Small intestine (tissue), 16 donors: ENCODE results near the gene ITGAE. TPM values are rescaled to one million over a fixed set of nuclear protein-coding genes. Genes with fewer than 3 reads are reported as not detected.

Experiments
- DNase-seq, 2 donors: peaks; one replicate each; pipeline versions ENCODE4 v3.0.0 to v3.0.0-alpha.2; 2013
- FAIRE-seq: peaks from 2 replicates; lab custom pipeline; 2012; peaks lifted over from hg19 to GRCh38; lab: Jason Lieb, UNC
- H3K27ac ChIP-seq, 3 donors: one replicate each; pipeline ENCODE4 v1.5.1; 2013; ENCODE audit warnings: low read length in 2 of 3, mild to moderate bottlenecking in 2 of 3, control low read depth in 1 of 3, inconsistent platforms in 1 of 3, low read depth in 1 of 3, moderate library complexity in 1 of 3
- H3K27me3 ChIP-seq, 3 donors: one replicate each; pipeline ENCODE4 v1.6.1; 2013; ENCODE audit warnings: low read length in 3 of 3, inconsistent platforms in 1 of 3; ENCODE audit not compliant: control insufficient read depth in 3 of 3, insufficient read depth in 3 of 3
- H3K36me3 ChIP-seq, 3 donors: one replicate each; pipeline ENCODE4 v1.6.1; 2013; ENCODE audit warnings: low read length in 3 of 3, inconsistent platforms in 1 of 3, low read depth in 1 of 3, mild to moderate bottlenecking in 1 of 3, moderate library complexity in 1 of 3; ENCODE audit not compliant: control insufficient read depth in 3 of 3, insufficient read depth in 2 of 3
- H3K4me1 ChIP-seq, 3 donors: one replicate each; pipeline ENCODE4 v1.6.1; 2013; ENCODE audit warnings: low read length in 2 of 3, inconsistent platforms in 1 of 3, low read depth in 1 of 3, mild to moderate bottlenecking in 1 of 3, moderate library complexity in 1 of 3; ENCODE audit not compliant: control insufficient read depth in 3 of 3, insufficient read depth in 2 of 3
- H3K4me3 ChIP-seq, 3 donors: one replicate each; pipeline ENCODE4 v1.5.1; 2013; ENCODE audit warnings: low read length in 3 of 3, control low read depth in 1 of 3, inconsistent platforms in 1 of 3, low read depth in 1 of 3, mild to moderate bottlenecking in 1 of 3, moderate library complexity in 1 of 3
- H3K9me3 ChIP-seq, 2 donors: one replicate each; pipeline ENCODE4 v1.6.1; 2013; ENCODE audit warnings: low read depth in 1 of 2, low read length in 1 of 2; ENCODE audit not compliant: control insufficient read depth in 2 of 2, insufficient read depth in 1 of 2
- WGBS, 3 donors: extraction: QIAGEN DNeasy Blood & Tissue Kit; methylation state at CpG; one replicate each; pipeline ENCODE4 v1.1.7; 2013; 5-methylcytosine and 5-hydroxymethylcytosine counted together
- long read RNA-seq, 10 donors: transcript quantifications; one replicate each; lab custom pipeline, GENCODE V29; 2026
- polyA plus RNA-seq, 4 donors: library from polyadenylated mRNA; stranded (reverse) in 3 of 4; unstranded in 1 of 4; fragments of 200-250 nt in 3 of 4; fragments of 120-200 nt in 1 of 4; gene quantifications; one replicate each; pipeline versions ENCODE4 v1.2.1 to v1.2.3, GENCODE V29; 2013
- donor health status: healthy with polysubstance abuse.
- donor health status: control.
- donor health status: control.
- donor health status: Bipolar disorder and iron deficiency.
- donor health status: healthy.

The ITGAE gene
- polyA plus RNA-seq = 10 to 100 TPM; 39.4 to 57.8 (median 45.1) TPM
- long read RNA-seq, donor 1 = 0 reads
- long read RNA-seq, donor 2, transcript ITGAE-207 (4 exons, 672 nt) = major isoform, 5 of 8 reads
- long read RNA-seq, donor 2, partial matches to known transcripts = 0 of 8 reads
- long read RNA-seq, donor 2, other reads (novel, unspliced or antisense) = 0 of 8 reads
- long read RNA-seq, donor 3, transcript ITGAE-202 (5 exons, 721 nt) = minor isoform, 5 of 46 reads
- long read RNA-seq, donor 3, transcript ITGAE-207 (4 exons, 672 nt) = major isoform, 21 of 46 reads
- long read RNA-seq, donor 3, partial matches to known transcripts = 15 of 46 reads
- long read RNA-seq, donor 3, other reads (novel, unspliced or antisense) = 0 of 46 reads
- long read RNA-seq, donor 4, partial matches to known transcripts = 0 of 1 reads
- long read RNA-seq, donor 4, other reads (novel, unspliced or antisense) = 0 of 1 reads
- long read RNA-seq, donor 5, transcript ITGAE-207 (4 exons, 672 nt) = major isoform, 7 of 13 reads
- long read RNA-seq, donor 5, partial matches to known transcripts = 0 of 13 reads
- long read RNA-seq, donor 5, other reads (novel, unspliced or antisense) = 0 of 13 reads
- long read RNA-seq, donor 6, transcript ITGAE-208 (3 exons, 731 nt) = minor isoform, 5 of 45 reads
- long read RNA-seq, donor 6, transcript ITGAE-202 (5 exons, 721 nt) = minor isoform, 6 of 45 reads
- long read RNA-seq, donor 6, transcript ITGAE-207 (4 exons, 672 nt) = major isoform, 27 of 45 reads
- long read RNA-seq, donor 6, partial matches to known transcripts = 6 of 45 reads
- long read RNA-seq, donor 6, other reads (novel, unspliced or antisense) = 0 of 45 reads
- long read RNA-seq, donor 7, transcript ITGAE-207 (4 exons, 672 nt) = major isoform, 29 of 45 reads
- long read RNA-seq, donor 7, transcript ITGAE-202 (5 exons, 721 nt) = minor isoform, 5 of 45 reads
- long read RNA-seq, donor 7, partial matches to known transcripts = 9 of 45 reads
- long read RNA-seq, donor 7, other reads (novel, unspliced or antisense) = 0 of 45 reads
- long read RNA-seq, donor 8, transcript ITGAE-207 (4 exons, 672 nt) = major isoform, 5 of 5 reads
- long read RNA-seq, donor 8, partial matches to known transcripts = 0 of 5 reads
- long read RNA-seq, donor 8, other reads (novel, unspliced or antisense) = 0 of 5 reads
- long read RNA-seq, donor 9, transcript ITGAE-207 (4 exons, 672 nt) = major isoform, 8 of 9 reads
- long read RNA-seq, donor 9, partial matches to known transcripts = 0 of 9 reads
- long read RNA-seq, donor 9, other reads (novel, unspliced or antisense) = 0 of 9 reads
- long read RNA-seq, donor 10, transcript ITGAE-207 (4 exons, 672 nt) = major isoform, 26 of 48 reads
- long read RNA-seq, donor 10, partial matches to known transcripts = 16 of 48 reads
- long read RNA-seq, donor 10, other reads (novel, unspliced or antisense) = 0 of 48 reads

GRCh38 chr17:3800362-3801271 lies at the start of gene ITGAE:
Gene ITGAE, minus strand, starts transcription at chr17:3801188. Its CDS starts 44 bp downstream, at chr17:3801144.
- FAIRE-seq (no peak), DNase-seq (peak in 1 of 2 donors; percentile 32)
- 65 to 81% (median 68%) methylated on average over 17 of the region's 17 CpGs for WGBS, 3 donors
- H3K27ac ChIP-seq = peak within 1 kb of the TSS in 2 of 3 donors; percentile 11 to 42
- H3K4me3 ChIP-seq = peak within 1 kb of the TSS in 1 of 3 donors; percentile 53
- H3K4me1 ChIP-seq = peaks cover 0 to 15% (median 0%) of the 10 kb centered on the region in 3 donors
- no peaks in the 10 kb centered on the region for H3K27me3 ChIP-seq
- peaks cover 0 to 23% (median 0%) of the 10 kb centered on the region in 3 donors for H3K36me3 ChIP-seq
- no peaks in the 10 kb centered on the region for H3K9me3 ChIP-seq

- Histone ChIP-seq H3K4me3 (no peak overlapping the region), H3K36me3 (peaks cover 0 to 11% (median 0%) of the 10 kb centered on the region in 3 donors), H3K9me3 (no peaks in the 10 kb centered on the region), H3K27ac (no peak overlapping the region), H3K4me1 (peaks cover 3 to 11% (median 6%) of the 10 kb centered on the region in 3 donors), H3K27me3 (peaks cover 0 to 2% (median 0%) of the 10 kb centered on the region in 3 donors)
- WGBS, 3 donors = 82 to 89% (median 86%) methylated on average over 9 of the region's 9 CpGs
- DNase-seq = no peak
- FAIRE-seq = no peak
Measured at GRCh38 chr17:3848229-3848835, 47.3 kb upstream of the ITGAE start.

GRCh38 chr17:3847165-3847670 lies 46.2 kb upstream of the ITGAE start:
- Histone ChIP-seq H3K9me3 (no peaks in the 10 kb centered on the region), H3K4me3 (no peak overlapping the region), H3K27me3 (peaks cover 0 to 2% (median 0%) of the 10 kb centered on the region in 3 donors), H3K27ac (no peak overlapping the region), H3K36me3 (peaks cover 0 to 19% (median 0%) of the 10 kb centered on the region in 3 donors), H3K4me1 (peaks cover 3 to 11% (median 6%) of the 10 kb centered on the region in 3 donors)
- 88 to 93% (median 92%) methylated on average over 9 of the region's 9 CpGs for WGBS, 3 donors
- no peak for FAIRE-seq
- no peak for DNase-seq

GRCh38 chr17:3846437-3847164 lies 45.6 kb upstream of the ITGAE start:
- H3K27ac ChIP-seq = no peak overlapping the region
- no peak for DNase-seq
- peaks cover 0 to 26% (median 0%) of the 10 kb centered on the region in 3 donors for H3K36me3 ChIP-seq
- no peak for FAIRE-seq
- H3K4me3 ChIP-seq = no peak overlapping the region
- H3K27me3 ChIP-seq = peaks cover 0 to 2% (median 0%) of the 10 kb centered on the region in 3 donors
- WGBS, 3 donors = 44 to 46% (median 45%) methylated on average over 17 of the region's 17 CpGs
- no peaks in the 10 kb centered on the region for H3K9me3 ChIP-seq
- H3K4me1 ChIP-seq = peaks cover 3 to 11% (median 6%) of the 10 kb centered on the region in 3 donors

GRCh38 chr17:3845621-3846436 lies 44.8 kb upstream of the ITGAE start, which contains the start of gene NCBP3:
Gene NCBP3, minus strand, starts transcription at chr17:3846246. Its CDS starts 23 bp downstream, at chr17:3846223.
- H3K4me3 ChIP-seq = peak within 1 kb of the TSS; percentile 93 to 100 (median 93)
- H3K9me3 ChIP-seq = no peaks in the 10 kb centered on the region
- WGBS, 3 donors = 0 to 1% (median 0%) methylated on average over 49 to 76 of the region's 76 CpGs
- peaks cover 0 to 2% (median 0%) of the 10 kb centered on the region in 3 donors for H3K27me3 ChIP-seq
- peaks cover 0 to 30% (median 0%) of the 10 kb centered on the region in 3 donors for H3K36me3 ChIP-seq
- H3K27ac ChIP-seq = peak within 1 kb of the TSS; percentile 77 to 95 (median 83)
- FAIRE-seq (no peak), DNase-seq (peak; percentile 95 to 98)
- H3K4me1 ChIP-seq = peaks cover 3 to 11% (median 6%) of the 10 kb centered on the region in 3 donors

GRCh38 chr17:3845291-3845620 lies 44.3 kb upstream of the ITGAE start:
- no peaks in the 10 kb centered on the region for H3K9me3 ChIP-seq
- H3K36me3 ChIP-seq = peaks cover 0 to 33% (median 0%) of the 10 kb centered on the region in 3 donors
- DNase-seq = peak in 1 of 2 donors; percentile 60
- H3K27me3 ChIP-seq = peaks cover 0 to 2% (median 0%) of the 10 kb centered on the region in 3 donors
- H3K4me3 ChIP-seq = peak overlapping the region; percentile 93 to 100 (median 93)
- H3K27ac ChIP-seq = peak overlapping the region; percentile 77 to 95 (median 83)
- no peak for FAIRE-seq
- WGBS, 3 donors = 0 to 1% (median 0%) methylated on average over 8 of the region's 8 CpGs
- H3K4me1 ChIP-seq = peaks cover 3 to 11% (median 6%) of the 10 kb centered on the region in 3 donors
